H9 (cell line): Measurements from ENCODE around the gene RYR3. TPM values are rescaled to one million over a fixed set of nuclear protein-coding genes. Genes with fewer than 3 reads are reported as not detected.

Experiments
- DNase-seq: peaks from one replicate; pipeline ENCODE4 v3.0.0-alpha.2; 2017
- H2AFZ ChIP-seq: one replicate; pipeline ENCODE4 v1.6.1; 2013; ENCODE audit warnings: mild to moderate bottlenecking, low read length, control low read depth, moderate library complexity
- H2AK5ac ChIP-seq: 2 replicates; pipeline ENCODE4 v1.6.1; 2013; ENCODE audit warnings: low read length, control low read depth, mixed read lengths; ENCODE audit not compliant: insufficient read length
- H2BK120ac ChIP-seq: one replicate; pipeline ENCODE4 v1.6.1; 2013; ENCODE audit warnings: low read depth, mild to moderate bottlenecking, low read length, control low read depth, inconsistent platforms; ENCODE audit not compliant: poor library complexity, severe bottlenecking
- H2BK12ac ChIP-seq: 2 replicates; pipeline ENCODE4 v1.6.1; 2013; ENCODE audit warnings: low read length, control low read depth, mixed read lengths, low read depth; ENCODE audit not compliant: insufficient read length
- H2BK15ac ChIP-seq: 2 replicates; pipeline ENCODE4 v1.6.1; 2013; ENCODE audit warnings: low read depth, low read length, control low read depth
- H2BK20ac ChIP-seq: one replicate; pipeline ENCODE4 v1.6.1; 2013; ENCODE audit warnings: low read depth, mild to moderate bottlenecking, low read length, control low read depth, inconsistent platforms; ENCODE audit not compliant: poor library complexity, severe bottlenecking
- H2BK5ac ChIP-seq: 2 replicates; pipeline ENCODE4 v1.6.1; 2013; ENCODE audit warnings: low read length, control low read depth, mixed read lengths; ENCODE audit not compliant: insufficient read length
- H3K14ac ChIP-seq: 2 replicates; pipeline ENCODE4 v1.6.1; 2013; ENCODE audit warnings: low read length, control low read depth; ENCODE audit not compliant: insufficient read depth
- H3K18ac ChIP-seq: 2 replicates; pipeline ENCODE4 v1.6.1; 2013; ENCODE audit warnings: low read depth, mild to moderate bottlenecking, mixed read lengths, low read length, control low read depth; ENCODE audit not compliant: insufficient read length
- H3K23ac ChIP-seq: 2 replicates; pipeline ENCODE4 v1.6.1; 2013; ENCODE audit warnings: low read length, control low read depth, mixed read lengths, low read depth; ENCODE audit not compliant: insufficient read length
- H3K23me2 ChIP-seq: 2 replicates; pipeline ENCODE4 v1.6.1; 2013; ENCODE audit warnings: low read depth, mild to moderate bottlenecking, mixed read lengths, low read length, control low read depth; ENCODE audit not compliant: insufficient read length, poor library complexity, severe bottlenecking
- H3K27ac ChIP-seq: 2 replicates; pipeline ENCODE4 v1.5.1; 2013; ENCODE audit warnings: low read length, control low read depth, mixed read lengths, low read depth; ENCODE audit not compliant: insufficient read length
- H3K27me3 ChIP-seq: 2 replicates; pipeline ENCODE4 v1.6.1; 2013; ENCODE audit warnings: low read length, control low read depth, inconsistent platforms; ENCODE audit not compliant: insufficient read depth
- H3K4ac ChIP-seq: 2 replicates; pipeline ENCODE4 v1.6.1; 2013; ENCODE audit warnings: low read depth, mild to moderate bottlenecking, control low read depth, inconsistent platforms, low read length, moderate library complexity
- H3K4me1 ChIP-seq: 2 replicates; pipeline ENCODE4 v1.6.1; 2013; ENCODE audit warnings: low read length, control low read depth, inconsistent platforms; ENCODE audit not compliant: insufficient read depth
- H3K4me2 ChIP-seq: 2 replicates; pipeline ENCODE4 v1.6.1; 2013; ENCODE audit warnings: low read length, control low read depth, mixed read lengths; ENCODE audit not compliant: insufficient read length, insufficient read depth
- H3K56ac ChIP-seq: 2 replicates; pipeline ENCODE4 v1.6.1; 2013; ENCODE audit warnings: low read depth, mild to moderate bottlenecking, mixed read lengths, low read length, control low read depth; ENCODE audit not compliant: insufficient read length
- H3K79me1 ChIP-seq: 2 replicates; pipeline ENCODE4 v1.6.1; 2013; ENCODE audit warnings: low read depth, mild to moderate bottlenecking, moderate library complexity, low read length, control low read depth, inconsistent platforms; ENCODE audit not compliant: insufficient read depth, poor library complexity, severe bottlenecking
- H3K79me2 ChIP-seq: 2 replicates; pipeline ENCODE4 v1.6.1; 2013; ENCODE audit warnings: low read length, control low read depth, inconsistent platforms; ENCODE audit not compliant: insufficient read depth
- H3K9ac ChIP-seq: 2 replicates; pipeline ENCODE4 v1.6.1; 2013; ENCODE audit warnings: low read length, control low read depth, mixed read lengths; ENCODE audit not compliant: insufficient read length; ENCODE audit errors: extremely low read depth
- H3K9me3 ChIP-seq: one replicate; pipeline ENCODE4 v1.6.1; 2013; ENCODE audit warnings: low read depth, low read length, inconsistent platforms; ENCODE audit not compliant: control insufficient read depth
- H3T11ph ChIP-seq: one replicate; pipeline ENCODE4 v1.6.1; 2013; ENCODE audit warnings: mild to moderate bottlenecking, low read length, control low read depth, inconsistent platforms
- H4K20me1 ChIP-seq: one replicate; pipeline ENCODE4 v1.6.1; 2013; ENCODE audit not compliant: control insufficient read depth, insufficient read length, insufficient read depth
- H4K5ac ChIP-seq: 2 replicates; pipeline ENCODE4 v1.6.1; 2013; ENCODE audit warnings: low read depth, mild to moderate bottlenecking, mixed read lengths, low read length, control low read depth; ENCODE audit not compliant: insufficient read length
- H4K8ac ChIP-seq: replicated peaks from 2 replicates; pipeline ENCODE4 v1.6.1; 2013; ENCODE audit warnings: low read length, control low read depth, mixed read lengths, low read depth; ENCODE audit not compliant: insufficient read length
- H4K91ac ChIP-seq: 2 replicates; pipeline ENCODE4 v1.6.1; 2013; ENCODE audit warnings: low read depth, mild to moderate bottlenecking, moderate library complexity, mixed read lengths, low read length, control low read depth; ENCODE audit not compliant: insufficient read length
- H3K27ac Mint-ChIP-seq, 3 experiments: 2 replicates in 2 of 3; 3 replicates in 1 of 3; pipeline ENCODE4 v1.8.0; 2020 to 2021; ENCODE audit warnings: mixed read lengths in 3 of 3, mild to moderate bottlenecking in 1 of 3, moderate library complexity in 1 of 3
- H3K27me3 Mint-ChIP-seq: 2 replicates; pipeline ENCODE4 v1.8.0; 2021; ENCODE audit warnings: low read depth, mild to moderate bottlenecking, moderate library complexity, mixed read lengths
- H3K36me3 Mint-ChIP-seq, 3 experiments: 2 replicates in 2 of 3; 3 replicates in 1 of 3; pipeline ENCODE4 v1.8.0; 2020 to 2021; ENCODE audit warnings: low read depth in 3 of 3, mixed read lengths in 3 of 3; ENCODE audit not compliant: insufficient read depth in 1 of 3
- H3K4me1 Mint-ChIP-seq, 2 experiments: 2 replicates each; pipeline ENCODE4 v1.8.0; 2020; ENCODE audit warnings: mixed read lengths in 2 of 2
- H3K4me3 Mint-ChIP-seq, 2 experiments: 2 replicates in 1 of 2; 3 replicates in 1 of 2; pipeline ENCODE4 v1.8.0; 2020 to 2021; ENCODE audit warnings: mild to moderate bottlenecking in 2 of 2, mixed read lengths in 2 of 2, moderate library complexity in 1 of 2
- H3K9me3 Mint-ChIP-seq, 2 experiments: 2 replicates in 1 of 2; 3 replicates in 1 of 2; pipeline ENCODE4 v1.8.0; 2020; ENCODE audit warnings: mild to moderate bottlenecking in 2 of 2, mixed read lengths in 2 of 2, moderate library complexity in 1 of 2
- CTCF ChIP-seq: fragments of 200-600 bp; sonication (generic); conservative IDR thresholded peaks from 3 replicates; pipeline ENCODE4 v1.8.0; 2021; ENCODE audit warnings: antibody characterized with exemption, mild to moderate bottlenecking
- total RNA-seq: library from RNA; stranded (reverse); gene quantifications from 2 replicates; pipeline ENCODE4 v1.2.1, GENCODE V29; 2021

The RYR3 gene
- total RNA-seq, 1 experiment from 2014 or later, result 0.85 TPM

- Histone ChIP-seq H2BK120ac (no peak overlapping the region), H3K79me2 (no peaks in the 10 kb centered on the region), H3T11ph (no peak overlapping the region), H4K5ac (no peak overlapping the region), H2BK5ac (no peak overlapping the region), H2BK20ac (no peak overlapping the region), H3K27me3 (peaks cover 2% of the 10 kb centered on the region; the same call in 1 of the 2 replicates), H2AFZ (no peak overlapping the region), H3K14ac (no peak overlapping the region), H2BK12ac (no peak overlapping the region), H3K4me1 (no peaks in the 10 kb centered on the region), H3K4me2 (no peak overlapping the region), H3K27ac (no peak overlapping the region), H3K4ac (no peak overlapping the region), H2BK15ac (no peak overlapping the region), H4K20me1 (no peaks in the 10 kb centered on the region), H4K8ac (no peak overlapping the region), H3K9me3 (no peaks in the 10 kb centered on the region), H3K23ac (no peak overlapping the region), H3K56ac (no peak overlapping the region), H3K23me2 (no peaks in the 10 kb centered on the region), H3K79me1 (no peaks in the 10 kb centered on the region), H3K18ac (no peak overlapping the region), H4K91ac (no peak overlapping the region), H3K9ac (no peak overlapping the region), H2AK5ac (no peak overlapping the region)
- TF ChIP-seq CTCF, result no peak
- Mint-ChIP-seq H3K9me3 (no peaks in the 10 kb centered on the region; a peak in 1 of 5 replicates), H3K4me1 (no peaks in the 10 kb centered on the region), H3K36me3 (no peaks in the 10 kb centered on the region; a peak in 1 of 7 replicates), H3K27ac (no peak overlapping the region), H3K27me3 (no peaks in the 10 kb centered on the region; the same call in 1 of the 2 replicates), H3K4me3 (no peak overlapping the region)
- no peak for DNase-seq
These were observed 256.9 kb downstream of the RYR3 start for GRCh38 chr15:33567652-33568051.
